ENCODE data around the gene NR1D1.

NR1D1 gene

GRCh38 chr17:40111221-40112128 is 11.1 kb upstream of the NR1D1 start:
- peak; percentile 89 for DNase-seq

GRCh38 chr17:40110026-40110845 is 9.8 kb upstream of the NR1D1 start:
- peak; percentile 63 for DNase-seq

GRCh38 chr17:40108970-40109824 is 8.8 kb upstream of the NR1D1 start:
- peak; percentile 63 for DNase-seq

DNA sequence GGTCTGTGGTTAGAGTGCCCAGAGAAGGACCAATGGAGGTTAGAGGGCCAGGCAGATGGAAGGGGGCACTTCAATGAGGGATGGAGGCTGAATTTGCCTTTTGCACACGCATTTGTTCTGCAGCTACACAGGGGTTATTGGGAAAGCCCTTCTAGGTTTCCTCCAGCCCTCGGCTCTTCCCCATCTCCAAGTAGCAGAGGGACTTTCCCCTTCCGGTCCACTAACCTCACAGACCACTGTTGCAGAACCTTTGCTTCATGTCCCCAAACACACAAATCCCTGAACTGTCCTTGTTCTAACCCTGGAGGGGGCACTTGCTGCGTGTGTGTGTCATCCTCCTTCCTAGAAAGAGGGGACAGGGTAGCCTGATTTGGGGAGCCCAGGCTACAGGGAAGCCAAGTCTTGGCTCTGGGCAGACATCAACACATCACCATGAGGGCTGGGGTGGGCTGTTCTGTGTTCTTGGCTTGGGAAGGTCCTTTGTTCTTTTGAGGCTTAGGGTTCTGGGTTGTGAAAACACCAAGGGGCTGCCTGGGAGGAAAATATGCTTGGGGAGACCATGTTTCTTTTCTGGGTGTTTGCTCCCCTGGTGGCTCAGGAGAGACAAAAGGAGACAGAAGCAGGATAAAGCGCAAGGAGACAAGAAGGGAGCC is 7.3 kb upstream of the NR1D1 start:
- DNase-seq, result no peak

GRCh38 chr17:40106760-40107521 is 6.6 kb upstream of the NR1D1 start:
- no peak for DNase-seq

- no peak for DNase-seq
Measured at GRCh38 chr17:40105861-40106759, 5.7 kb upstream of the NR1D1 start.

- no peak for DNase-seq
Measured at GRCh38 chr17:40104594-40105486, 4.5 kb upstream of the NR1D1 start.

- DNase-seq, result no peak
Measured at GRCh38 chr17:40103688-40104087, 3.3 kb upstream of the NR1D1 start.

GRCh38 chr17:40103071-40103661 is 2.8 kb upstream of the NR1D1 start:
- DNase-seq, result no peak

- DNase-seq, result no peak
Measured at GRCh38 chr17:40101367-40102210, 1.2 kb upstream of the NR1D1 start.

DNA sequence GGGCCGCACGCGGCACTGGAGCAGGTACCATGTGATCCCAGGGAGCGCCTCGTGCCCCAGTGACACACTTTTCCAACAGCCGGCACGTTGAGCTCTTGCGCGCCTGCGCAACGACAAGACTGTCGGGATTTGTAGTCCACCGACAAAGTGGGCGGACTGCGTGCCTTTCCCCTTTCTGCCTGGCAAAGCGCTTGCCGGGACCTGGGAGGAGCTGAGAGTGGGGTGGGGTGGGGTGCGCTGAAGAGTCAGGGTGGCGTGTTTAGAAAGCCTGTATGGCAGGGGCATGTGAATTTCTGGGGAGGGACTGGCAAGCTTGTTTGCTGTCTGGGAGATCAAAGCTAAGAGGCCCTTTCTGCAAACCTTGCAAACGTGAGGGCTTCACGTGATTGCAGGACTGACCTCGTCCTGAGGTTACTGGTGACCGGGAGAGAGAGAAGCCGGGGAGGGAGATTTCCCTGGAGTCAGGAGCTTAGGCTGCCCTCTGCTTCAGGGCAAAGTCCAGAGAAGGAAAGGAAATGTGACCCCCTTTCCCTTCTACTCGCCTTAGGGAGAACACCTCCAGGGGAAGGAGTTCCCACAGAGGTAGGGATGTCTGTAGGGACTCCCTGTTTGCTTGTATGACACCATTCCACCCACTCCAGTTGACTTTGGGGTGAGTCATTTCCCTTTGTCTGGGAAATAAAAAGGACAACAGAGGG is 429 bp upstream of the NR1D1 start:
- DNase-seq, result peak; percentile 96

DNA sequence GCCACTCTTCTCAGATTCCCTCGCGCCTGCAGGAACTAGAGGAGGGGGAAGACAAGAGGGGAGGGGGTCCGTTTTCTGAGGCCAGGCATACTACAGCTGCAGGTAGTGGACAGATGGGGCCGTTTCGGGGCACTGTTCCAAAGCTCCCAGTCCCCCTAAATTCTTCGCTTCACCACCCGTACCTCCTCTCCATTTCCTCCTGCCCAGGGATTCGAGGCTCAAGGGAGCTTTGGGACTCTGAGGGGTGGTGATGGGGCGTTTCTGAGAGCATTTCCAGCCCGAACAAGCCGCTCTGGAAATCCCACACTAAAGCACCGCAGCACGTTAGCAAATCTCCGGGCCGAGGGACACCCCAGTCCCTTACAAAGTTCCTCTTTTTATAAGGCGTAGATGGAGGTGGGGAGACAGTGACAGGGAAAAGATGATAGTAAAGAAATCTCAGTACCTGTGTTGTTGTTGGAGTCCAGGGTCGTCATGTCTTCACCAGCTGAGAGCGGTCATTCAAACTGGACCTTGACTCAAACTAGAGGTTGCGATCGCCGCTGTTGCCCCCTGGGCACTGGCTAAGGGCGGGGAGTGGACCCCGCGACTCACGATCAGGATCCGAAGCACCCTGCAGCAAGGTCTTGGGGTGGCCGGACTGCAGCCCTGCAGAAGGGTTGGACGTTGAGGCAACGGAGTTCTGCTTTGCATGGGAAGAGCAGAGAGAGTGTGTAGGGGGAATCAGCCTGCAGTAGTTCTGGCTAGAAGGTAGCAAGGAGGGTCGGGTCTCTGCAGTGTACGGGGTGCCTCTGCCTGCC is 570 bp downstream of the NR1D1 start:
- DNase-seq, result peak; percentile 69

GRCh38 chr17:40098846-40099618 is 1.4 kb downstream of the NR1D1 start:
- DNase-seq, result peak; percentile 100

GRCh38 chr17:40097931-40098845 is 2.2 kb downstream of the NR1D1 start:
- peak; percentile 73 for DNase-seq

GRCh38 chr17:40097087-40097486 is 3.3 kb downstream of the NR1D1 start:
- no peak for DNase-seq

Data from activated effector memory CD4-positive, alpha-beta T cell treated with anti-CD3 and anti-CD28 coated beads, Interleukin-2, amount 50 U/mL, for 16 hours (primary cell).